ENCODE measurements around the gene ROPN1B.
A peak's percentile ranks its signal among the peaks of the same experiment; 100 is the strongest.
"Not testable (repeated sequence)": the region's sequence is repeated elsewhere in the genome, so short reads cannot be mapped to it uniquely, and the experiment has no call there.

Gene ROPN1B

DNA sequence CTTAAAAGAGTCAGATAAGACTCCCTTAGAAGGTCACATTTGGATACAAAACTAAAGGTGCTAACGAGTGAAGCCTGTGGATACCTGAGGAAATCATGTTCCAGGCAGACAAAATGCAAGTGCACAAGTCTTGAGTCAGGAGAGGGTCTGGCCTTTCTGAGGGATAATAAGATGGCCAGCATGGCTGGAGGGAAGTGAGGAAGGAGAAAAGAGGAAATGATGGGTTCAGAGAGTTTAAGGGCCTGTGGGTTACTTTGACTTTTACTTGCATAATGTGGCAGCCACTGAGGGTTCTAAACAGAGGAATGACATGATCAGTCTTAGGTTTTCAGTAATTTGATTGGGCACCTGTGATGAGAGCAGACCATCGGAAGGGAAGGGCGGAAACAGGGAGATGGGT lies 3.5 kb upstream of the ROPN1B start:
- Mint-ChIP-seq H3K36me3 (no peaks in the 10 kb centered on the region), H3K27ac (no peak overlapping the region), H3K27me3 (peaks cover under 1% of the 10 kb centered on the region), H3K4me1 (no peaks in the 10 kb centered on the region), H3K9me3 (no peaks in the 10 kb centered on the region), H3K4me3 (no peak overlapping the region)
- DNase-seq (ENCODE audit: low spot score in 2 of 2), result no peak
- ATAC-seq (ENCODE audit: low read depth), result no peak

DNA sequence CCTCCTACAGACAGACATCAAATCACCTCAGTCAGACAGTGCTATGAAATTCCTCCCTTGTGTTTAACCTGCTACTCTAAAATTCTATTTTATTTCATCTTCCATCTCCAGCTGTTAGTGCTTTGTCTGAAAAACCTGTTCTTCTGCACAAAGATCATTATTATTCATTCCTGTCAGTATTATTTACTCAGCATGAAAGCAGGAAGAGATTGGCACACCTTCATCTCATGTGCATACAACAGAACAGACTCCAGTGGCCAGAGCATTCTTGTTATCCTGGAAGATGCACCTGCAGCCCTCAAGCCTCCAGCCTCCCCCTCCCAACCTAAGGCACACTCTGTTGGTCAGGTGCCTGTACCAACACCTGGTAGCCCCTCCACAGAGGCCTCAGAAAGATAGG lies 1.8 kb upstream of the ROPN1B start:
- ATAC-seq (ENCODE audit: low read depth) (no peak), DNase-seq (ENCODE audit: low spot score in 2 of 2) (no peak)
- Mint-ChIP-seq H3K9me3 (no peaks in the 10 kb centered on the region), H3K4me1 (peaks cover 2% of the 10 kb centered on the region), H3K36me3 (no peaks in the 10 kb centered on the region), H3K4me3 (no peak overlapping the region), H3K27ac (no peak overlapping the region), H3K27me3 (no peaks in the 10 kb centered on the region)

DNA sequence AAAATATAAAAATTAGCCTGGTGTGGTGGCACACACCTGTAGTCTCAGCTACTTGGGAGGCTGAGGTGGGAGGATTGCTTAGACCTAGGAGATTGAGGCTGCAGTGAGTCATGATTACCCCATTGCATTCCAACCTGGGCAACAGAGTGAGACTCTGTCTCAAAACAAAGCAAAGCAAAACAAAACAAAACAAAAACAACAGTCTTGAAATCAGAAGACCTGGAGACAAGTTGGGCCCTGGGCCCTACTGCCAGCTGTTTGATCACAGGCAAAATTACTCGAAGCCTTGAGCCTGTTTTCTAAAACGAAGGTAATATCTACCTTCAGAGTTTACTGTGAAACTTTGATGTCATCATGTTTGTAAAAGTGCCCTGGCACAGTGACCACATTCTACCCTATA lies 857 bp upstream of the ROPN1B start:
- not testable (repeated sequence) for H3K4me3 Mint-ChIP-seq; H3K4me1 Mint-ChIP-seq; H3K36me3 Mint-ChIP-seq; ATAC-seq (ENCODE audit: low read depth); H3K9me3 Mint-ChIP-seq; H3K27me3 Mint-ChIP-seq; DNase-seq (ENCODE audit: low spot score in 2 of 2); H3K27ac Mint-ChIP-seq

DNA sequence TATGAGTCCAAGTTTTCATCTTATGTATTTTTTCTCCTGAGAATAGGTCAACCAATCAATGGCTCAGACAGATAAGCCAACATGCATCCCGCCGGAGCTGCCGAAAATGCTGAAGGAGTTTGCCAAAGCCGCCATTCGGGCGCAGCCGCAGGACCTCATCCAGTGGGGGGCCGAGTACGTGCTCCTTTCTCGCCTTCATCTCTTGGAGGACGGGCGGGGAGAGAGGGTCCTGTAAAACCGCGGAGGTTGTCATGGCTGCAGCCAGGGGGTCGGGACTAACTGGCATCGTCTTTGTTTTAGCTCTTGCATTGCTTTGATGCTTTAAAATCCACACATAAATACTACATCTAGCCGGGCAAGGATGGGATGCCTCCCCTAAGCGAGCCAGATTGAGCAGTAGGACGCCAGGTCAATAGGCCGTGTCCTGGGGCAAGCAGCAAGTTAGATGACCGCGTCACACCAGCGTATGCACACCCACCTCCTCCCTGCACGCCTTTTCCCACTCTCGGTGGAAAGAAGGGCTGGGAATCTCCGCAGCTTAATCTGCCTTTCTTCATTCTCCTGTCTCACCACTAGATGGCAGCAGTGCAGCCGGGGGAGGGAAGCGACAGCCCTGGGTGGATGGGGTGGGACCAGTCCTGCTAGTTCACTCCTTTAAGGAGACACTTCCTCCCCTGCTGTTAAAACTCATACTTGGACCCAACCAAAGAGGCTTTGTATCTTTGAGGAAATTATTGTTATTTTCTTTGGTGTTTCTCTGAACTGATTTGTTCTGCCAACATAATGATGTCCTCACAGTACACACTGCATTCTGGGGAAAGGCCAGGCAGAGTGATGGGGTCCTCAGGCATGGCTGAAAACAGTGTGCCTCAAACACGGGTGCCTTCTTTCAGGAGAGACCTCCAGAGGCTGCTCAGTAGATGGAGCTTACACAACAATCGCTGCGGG lies 3.3 kb downstream of the ROPN1B start:
- not testable (repeated sequence) for H3K27ac Mint-ChIP-seq, H3K36me3 Mint-ChIP-seq, H3K9me3 Mint-ChIP-seq, H3K27me3 Mint-ChIP-seq, H3K4me1 Mint-ChIP-seq
- ATAC-seq (ENCODE audit: low read depth), result peak; percentile 62
- H3K4me3 Mint-ChIP-seq, result peak overlapping the region; percentile 24
- DNase-seq (ENCODE audit: low spot score in 2 of 2), result peak; percentile 26 to 29

DNA sequence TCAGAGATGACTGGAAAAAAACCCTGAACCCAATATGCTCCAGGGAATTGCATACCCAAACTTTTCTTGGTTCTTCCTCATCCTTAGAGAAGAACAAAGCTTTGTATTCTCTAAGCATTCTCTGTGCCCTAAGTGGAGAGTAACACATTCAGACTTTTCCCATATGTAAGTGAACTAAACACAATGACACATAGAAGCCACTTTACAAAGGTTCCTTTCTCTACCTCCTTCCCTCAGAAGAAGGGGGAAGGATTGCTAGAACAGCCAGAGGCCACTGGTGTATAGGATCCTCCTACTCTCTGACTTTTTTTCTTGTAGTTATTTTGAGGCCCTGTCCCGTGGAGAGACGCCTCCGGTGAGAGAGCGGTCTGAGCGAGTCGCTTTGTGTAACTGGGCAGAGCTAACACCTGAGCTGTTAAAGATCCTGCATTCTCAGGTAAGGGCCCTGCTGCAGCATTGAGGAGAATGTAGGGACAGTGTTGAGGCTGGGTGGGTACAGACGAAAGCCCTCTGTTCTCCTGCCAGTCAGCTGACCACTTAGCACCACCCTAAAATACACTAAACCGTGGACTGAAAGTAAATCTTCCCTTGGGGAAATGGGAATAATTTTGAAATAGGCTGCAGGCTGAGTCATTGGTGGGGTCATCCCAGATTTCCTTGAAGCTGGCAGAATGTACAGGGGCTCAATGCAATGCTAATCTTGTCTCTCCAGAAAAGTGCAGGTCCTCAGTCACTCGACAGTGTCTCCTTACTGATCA lies 6.4 kb downstream of the ROPN1B start:
- not testable (repeated sequence) for DNase-seq (ENCODE audit: low spot score in 2 of 2); H3K27me3 Mint-ChIP-seq; ATAC-seq (ENCODE audit: low read depth); H3K4me1 Mint-ChIP-seq; H3K9me3 Mint-ChIP-seq; H3K4me3 Mint-ChIP-seq; H3K27ac Mint-ChIP-seq
- peaks cover 11% of the 10 kb centered on the region for H3K36me3 Mint-ChIP-seq

DNA sequence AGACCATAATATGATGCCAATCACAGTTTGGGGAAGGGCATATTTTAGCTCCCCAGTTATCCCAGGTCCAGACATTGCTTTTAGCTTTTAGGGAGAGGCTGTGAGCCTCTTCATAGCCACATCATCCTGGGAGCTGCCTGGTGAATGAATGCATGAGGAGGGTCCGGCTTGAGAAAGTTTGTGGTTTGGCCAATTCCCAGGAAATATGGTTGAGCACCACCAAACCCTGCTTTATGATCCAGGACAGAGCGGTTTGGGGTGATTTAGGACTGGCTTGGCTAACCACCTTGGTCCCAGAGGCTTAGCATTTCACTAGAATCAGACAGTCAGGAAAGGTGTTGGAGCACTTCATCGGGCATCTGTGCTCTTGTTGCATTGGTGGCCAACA lies 7.0 kb downstream of the ROPN1B start:
- H3K4me3 Mint-ChIP-seq; H3K4me1 Mint-ChIP-seq; DNase-seq (ENCODE audit: low spot score in 2 of 2); H3K27ac Mint-ChIP-seq; ATAC-seq (ENCODE audit: low read depth); H3K27me3 Mint-ChIP-seq; H3K9me3 Mint-ChIP-seq: not testable (repeated sequence)
- peaks cover 14% of the 10 kb centered on the region for H3K36me3 Mint-ChIP-seq

DNA sequence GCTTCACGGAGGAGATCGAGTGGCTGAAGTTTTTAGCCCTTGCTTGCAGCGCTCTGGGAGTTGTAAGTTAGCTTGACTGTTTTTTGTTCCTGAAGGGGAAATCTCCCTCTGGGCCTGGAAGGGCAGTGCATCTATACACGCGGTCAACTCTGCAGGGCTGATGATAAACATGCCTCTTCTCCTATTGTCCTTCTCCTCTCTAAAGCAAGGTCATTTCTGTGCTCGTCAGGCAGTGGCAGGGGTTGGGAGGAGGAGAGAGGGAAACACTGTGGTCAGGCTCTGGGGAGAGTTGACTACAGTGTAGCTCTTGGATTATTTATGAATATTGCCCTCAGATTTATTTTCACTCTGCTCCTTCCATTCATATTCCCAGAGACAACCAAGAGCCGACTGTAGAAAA lies 8.1 kb downstream of the ROPN1B start:
- DNase-seq (ENCODE audit: low spot score in 2 of 2); H3K27me3 Mint-ChIP-seq; H3K4me3 Mint-ChIP-seq; ATAC-seq (ENCODE audit: low read depth); H3K9me3 Mint-ChIP-seq; H3K4me1 Mint-ChIP-seq; H3K27ac Mint-ChIP-seq: not testable (repeated sequence)
- peaks cover 14% of the 10 kb centered on the region for H3K36me3 Mint-ChIP-seq

DNA sequence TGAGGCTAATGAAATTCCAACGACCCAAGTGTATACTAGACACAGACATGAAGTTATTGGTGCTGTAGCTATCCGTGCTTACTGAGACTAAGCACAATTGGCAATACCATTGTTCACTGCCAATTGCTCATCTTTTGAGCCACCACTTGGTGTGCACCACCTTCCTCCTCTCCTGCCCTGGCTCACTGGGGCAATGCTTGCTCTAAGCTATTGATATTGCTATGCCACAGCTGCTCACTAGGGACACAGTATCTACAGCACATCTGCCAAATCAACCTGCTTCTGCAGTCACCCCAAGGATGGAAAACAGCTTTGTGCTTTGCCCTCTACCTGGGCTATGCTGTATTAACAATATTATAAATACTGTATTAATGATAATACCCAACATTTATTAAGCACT lies 16.0 kb downstream of the ROPN1B start:
- not testable (repeated sequence) for H3K36me3 Mint-ChIP-seq, H3K4me3 Mint-ChIP-seq

DNA sequence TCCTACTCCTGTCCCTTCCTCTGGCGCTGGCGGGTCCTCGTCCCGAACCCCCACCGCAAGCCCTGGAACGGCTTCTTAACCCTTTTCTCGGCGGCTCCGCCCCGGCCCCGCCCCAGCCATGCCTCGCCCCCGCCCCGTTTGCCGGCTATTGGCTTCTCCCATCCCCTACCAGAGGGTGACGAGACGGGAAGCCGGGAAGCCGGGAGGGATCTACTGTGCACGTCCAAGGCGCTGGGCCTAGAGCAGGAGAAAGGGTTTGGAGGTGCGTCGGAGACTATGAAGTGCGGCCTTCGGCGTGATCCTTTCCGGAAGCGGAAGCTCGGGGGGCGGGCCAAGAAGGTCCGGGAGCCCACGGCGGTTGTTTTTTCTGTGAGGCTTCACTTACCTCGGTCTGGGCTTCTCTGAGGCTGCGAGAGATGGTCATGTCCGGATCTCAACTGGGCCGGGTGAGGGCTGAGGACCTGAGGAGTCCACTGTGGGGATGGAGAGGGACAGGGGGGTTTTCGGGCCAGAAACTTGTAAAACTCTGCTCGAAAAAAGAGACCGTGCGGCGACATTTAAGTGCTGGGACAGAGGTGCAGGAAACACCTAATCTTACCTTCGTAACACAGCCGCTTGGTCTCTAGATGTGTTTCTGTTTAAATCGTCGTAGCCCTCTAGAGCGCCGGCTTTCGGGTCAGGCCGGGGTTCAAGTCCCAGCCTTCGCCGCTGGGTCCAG lies 21.4 kb downstream of the ROPN1B start:
- DNase-seq (ENCODE audit: low spot score in 2 of 2), result peak; percentile 54 to 70
- H3K27ac Mint-ChIP-seq, result peak overlapping the region; percentile 96
- peak overlapping the region; percentile 99 for H3K4me3 Mint-ChIP-seq
- peak; percentile 94 for ATAC-seq (ENCODE audit: low read depth)
- no peaks in the 10 kb centered on the region for H3K27me3 Mint-ChIP-seq
- H3K4me1 Mint-ChIP-seq, result peaks cover 16% of the 10 kb centered on the region
- H3K9me3 Mint-ChIP-seq, result no peaks in the 10 kb centered on the region
- no peaks in the 10 kb centered on the region for H3K36me3 Mint-ChIP-seq

More for the DNA sequence above, 16.0 kb downstream of the ROPN1B start:
- not testable (repeated sequence) for H3K27me3 Mint-ChIP-seq; H3K27ac Mint-ChIP-seq; H3K9me3 Mint-ChIP-seq; DNase-seq (ENCODE audit: low spot score in 2 of 2)
- peaks cover 11% of the 10 kb centered on the region for H3K4me1 Mint-ChIP-seq
- ATAC-seq (ENCODE audit: low read depth), result peak; percentile 89

DNA sequence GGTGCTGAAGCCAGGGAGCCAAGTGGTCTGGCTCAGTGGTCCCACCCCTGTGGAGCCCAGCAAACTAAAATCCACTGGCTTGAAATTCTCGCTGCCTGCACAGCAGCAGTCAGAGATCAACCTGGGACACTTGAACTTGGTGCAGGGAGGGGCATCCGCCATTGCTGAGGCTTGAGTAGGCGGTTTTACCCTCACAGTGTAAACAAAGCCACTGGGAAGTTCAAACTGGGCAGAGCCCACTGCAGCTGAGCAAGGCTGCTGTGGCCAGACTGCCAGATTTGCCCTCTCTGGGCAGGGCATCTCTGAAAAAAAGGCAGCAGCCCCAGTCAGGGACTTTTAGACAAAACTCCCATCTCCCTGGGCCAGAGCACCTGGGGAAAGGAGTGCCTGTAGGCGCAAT lies 27.8 kb downstream of the ROPN1B start:
- ATAC-seq (ENCODE audit: low read depth); H3K36me3 Mint-ChIP-seq; H3K27ac Mint-ChIP-seq; H3K4me1 Mint-ChIP-seq; H3K27me3 Mint-ChIP-seq; H3K4me3 Mint-ChIP-seq; DNase-seq (ENCODE audit: low spot score in 2 of 2): not testable (repeated sequence)
- H3K9me3 Mint-ChIP-seq, result peaks cover 28% of the 10 kb centered on the region

DNA sequence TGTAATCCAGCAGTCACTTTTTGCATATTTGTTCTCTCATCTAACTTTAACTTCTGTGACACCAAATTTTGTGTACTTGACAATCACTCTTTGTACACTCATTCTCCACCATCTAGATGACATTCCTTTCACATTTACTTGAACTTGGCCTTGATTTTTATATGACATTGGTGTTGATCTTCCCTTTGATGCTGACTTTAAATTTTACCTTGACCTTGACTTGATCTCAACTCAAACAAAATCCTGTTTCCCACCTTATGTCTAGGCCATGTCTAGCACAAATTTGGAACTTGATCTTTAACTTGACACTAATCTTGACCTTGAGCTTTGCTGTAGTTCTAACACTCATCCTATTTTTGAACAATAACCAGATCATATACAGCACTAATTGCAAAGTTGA lies 33.2 kb downstream of the ROPN1B start:
- peaks cover 35% of the 10 kb centered on the region for H3K9me3 Mint-ChIP-seq
- peaks cover 19% of the 10 kb centered on the region for H3K36me3 Mint-ChIP-seq
- H3K4me1 Mint-ChIP-seq, result no peaks in the 10 kb centered on the region
- DNase-seq (ENCODE audit: low spot score in 2 of 2), result no peak
- H3K4me3 Mint-ChIP-seq, result no peak overlapping the region
- H3K27ac Mint-ChIP-seq, result no peak overlapping the region
- ATAC-seq (ENCODE audit: low read depth), result no peak
- no peaks in the 10 kb centered on the region for H3K27me3 Mint-ChIP-seq

DNA sequence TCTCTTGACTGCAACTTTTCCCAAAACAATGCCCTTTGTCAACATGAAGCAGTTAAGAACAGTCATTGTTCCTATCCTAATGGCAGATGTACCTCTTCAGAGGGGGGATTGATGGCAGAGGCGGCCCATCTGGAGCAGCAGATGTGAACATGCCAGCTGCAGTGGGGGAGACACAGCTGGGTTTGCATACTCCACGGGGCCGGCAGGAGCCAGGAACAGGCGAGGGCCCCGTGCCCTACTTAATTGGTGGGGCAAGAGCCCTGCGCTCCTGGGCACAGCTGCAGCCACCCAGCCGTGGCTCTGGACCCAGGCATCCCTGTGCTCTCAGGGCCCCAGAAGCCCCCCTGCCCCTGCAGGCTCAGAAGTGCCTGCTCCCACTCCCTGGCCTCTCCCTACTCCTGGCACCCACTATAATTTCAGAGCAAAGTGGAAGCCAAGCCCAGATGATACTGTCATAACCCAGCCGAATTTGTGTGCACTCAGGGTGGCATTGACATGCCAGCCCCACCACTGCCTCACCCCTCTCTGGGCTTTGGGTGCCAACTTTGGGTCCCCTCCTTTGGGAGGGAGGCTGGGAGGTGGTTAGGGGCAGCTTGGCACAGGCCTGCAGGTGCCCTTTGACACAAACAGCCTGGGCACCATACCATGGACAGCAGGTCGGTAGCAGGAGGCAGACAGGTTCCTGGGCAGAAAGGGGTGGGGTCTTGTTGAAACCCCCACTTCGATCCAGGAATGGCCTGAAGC lies 34.6 kb downstream of the ROPN1B start:
- peaks cover 29% of the 10 kb centered on the region for H3K9me3 Mint-ChIP-seq
- ATAC-seq (ENCODE audit: low read depth) (no peak), DNase-seq (ENCODE audit: low spot score in 2 of 2) (no peak)
- no peaks in the 10 kb centered on the region for H3K27me3 Mint-ChIP-seq
- peaks cover 28% of the 10 kb centered on the region for H3K36me3 Mint-ChIP-seq
- H3K4me1 Mint-ChIP-seq, result no peaks in the 10 kb centered on the region
- H3K4me3 Mint-ChIP-seq, result no peak overlapping the region
- H3K27ac Mint-ChIP-seq, result no peak overlapping the region

DNA sequence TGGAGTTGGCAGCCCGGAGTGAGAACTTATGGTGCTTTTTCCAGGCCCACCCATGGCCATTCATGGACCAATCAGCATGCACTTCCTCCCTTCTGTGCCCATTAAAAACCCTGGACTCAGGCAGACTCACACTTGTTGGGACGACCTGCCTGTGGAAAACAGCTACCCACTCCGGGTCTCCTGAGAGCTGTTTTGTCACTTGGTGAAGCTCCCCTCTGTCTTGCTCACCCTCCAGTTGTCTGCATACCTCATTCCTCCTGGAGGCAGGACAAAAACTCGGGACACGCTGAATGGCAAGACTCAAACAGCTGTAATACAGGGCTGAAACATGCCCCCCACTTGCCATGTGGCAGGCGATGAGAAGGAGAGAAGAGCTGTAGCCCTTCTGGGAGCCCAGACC lies 35.2 kb downstream of the ROPN1B start:
- H3K36me3 Mint-ChIP-seq, result peaks cover 32% of the 10 kb centered on the region
- ATAC-seq (ENCODE audit: low read depth) (no peak), DNase-seq (ENCODE audit: low spot score in 2 of 2) (no peak)
- peaks cover 24% of the 10 kb centered on the region for H3K9me3 Mint-ChIP-seq
- H3K27me3 Mint-ChIP-seq, result no peaks in the 10 kb centered on the region
- H3K4me3 Mint-ChIP-seq, result no peak overlapping the region
- no peaks in the 10 kb centered on the region for H3K4me1 Mint-ChIP-seq
- H3K27ac Mint-ChIP-seq, result no peak overlapping the region
